ENCODE results near the gene CCDC24. TPM values are rescaled to one million over a fixed set of nuclear protein-coding genes. Genes with fewer than 3 reads are reported as not detected.

Gene CCDC24
- total RNA-seq, 1 donor from 2014 or later = 4.2 TPM

- H3K36me3 ChIP-seq (ENCODE audit: insufficient read depth, low read length) = no peaks in the 10 kb centered on the region
- Mint-ChIP-seq H3K27ac (ENCODE audit: unreplicated experiment) (peak overlapping the region; percentile 73), H3K9me3 (ENCODE audit: unreplicated experiment) (no peaks in the 10 kb centered on the region), H3K36me3 (ENCODE audit: low read depth, unreplicated experiment) (peaks cover 8% of the 10 kb centered on the region), H3K27me3 (ENCODE audit: low read depth, unreplicated experiment) (no peaks in the 10 kb centered on the region), H3K4me1 (ENCODE audit: low read depth, unreplicated experiment) (peaks cover 12% of the 10 kb centered on the region), H3K4me3 (ENCODE audit: unreplicated experiment) (peak overlapping the region; percentile 91)
- no peak for TF ChIP-seq EZH2 (IDR thresholded peaks at IDR 0.05; ENCODE audit: insufficient read depth, low read length)
- no peak for TF ChIP-seq CTCF (IDR thresholded peaks at IDR 0.05; ENCODE audit: insufficient read depth, low read depth, low read length)
- no peak for FAIRE-seq
- H3K79me2 ChIP-seq (ENCODE audit: insufficient read depth, low read length) = peaks cover 33% of the 10 kb centered on the region
- peak overlapping the region; percentile 87 for H3K4me2 ChIP-seq (ENCODE audit: low read length)
- no peaks in the 10 kb centered on the region for H3K27me3 ChIP-seq (ENCODE audit: insufficient read depth, low read length)
- no peak for DNase-seq (ENCODE audit: low read depth)
- peak overlapping the region; percentile 63 for H3K4me3 ChIP-seq (ENCODE audit: insufficient read depth, low read depth, low read length)
- H2AFZ ChIP-seq (ENCODE audit: low read depth, low read length) = peak overlapping the region; percentile 95
- H3K4me1 ChIP-seq (ENCODE audit: insufficient read depth, low read length) = peaks cover 10% of the 10 kb centered on the region
- peak overlapping the region; percentile 99 for H3K27ac ChIP-seq (ENCODE audit: low read depth, low read length)
- H3K9me3 ChIP-seq (ENCODE audit: insufficient read depth, low read depth, low read length) = no peaks in the 10 kb centered on the region
- peak overlapping the region; percentile 96 for H3K9ac ChIP-seq (ENCODE audit: low read length)
- peaks cover 43% of the 10 kb centered on the region for H4K20me1 ChIP-seq (ENCODE audit: insufficient read depth, low read length)
These were observed 44.1 kb upstream of the CCDC24 start for GRCh38 chr1:43947061-43947873.

DNA sequence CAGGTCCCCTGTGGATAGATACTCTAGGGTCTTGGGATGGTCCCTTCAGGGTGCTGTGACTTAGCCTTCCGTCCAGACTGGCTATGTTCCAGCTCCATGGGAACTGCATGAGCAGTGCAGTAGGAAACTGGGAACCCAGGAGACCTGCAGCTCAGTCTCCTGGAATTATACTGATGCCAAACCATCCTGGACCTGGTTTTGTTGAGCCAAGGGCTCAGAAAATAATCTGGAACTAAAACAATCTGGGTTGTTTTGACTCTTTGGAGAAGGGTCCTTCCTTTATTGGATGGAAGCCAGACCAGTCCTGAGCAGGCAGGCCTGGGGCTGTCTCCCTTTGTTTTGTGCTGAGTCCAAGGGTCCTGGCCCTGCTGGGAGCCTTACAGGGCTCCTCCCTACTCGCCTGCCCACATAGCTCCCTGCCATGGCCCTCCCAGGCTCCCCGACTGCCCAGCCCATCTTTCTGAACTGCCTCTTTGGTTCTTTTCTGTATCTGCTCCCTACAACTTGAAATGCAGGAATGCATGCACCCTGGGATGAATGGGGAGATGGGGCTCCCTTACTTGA, 43.4 kb upstream of the CCDC24 start:
- FAIRE-seq (no peak), DNase-seq (ENCODE audit: low read depth) (no peak)
- peak overlapping the region; percentile 91 for H3K4me3 Mint-ChIP-seq (ENCODE audit: unreplicated experiment)
- peaks cover 8% of the 10 kb centered on the region for H3K36me3 Mint-ChIP-seq (ENCODE audit: low read depth, unreplicated experiment)
- H2AFZ ChIP-seq (ENCODE audit: low read depth, low read length) = no peak overlapping the region
- TF ChIP-seq CTCF (IDR thresholded peaks at IDR 0.05; ENCODE audit: insufficient read depth, low read depth, low read length) (no peak), EZH2 (IDR thresholded peaks at IDR 0.05; ENCODE audit: insufficient read depth, low read length) (no peak)
- H3K79me2 ChIP-seq (ENCODE audit: insufficient read depth, low read length) = peaks cover 36% of the 10 kb centered on the region
- peak overlapping the region; percentile 87 for H3K4me2 ChIP-seq (ENCODE audit: low read length)
- H3K9ac ChIP-seq (ENCODE audit: low read length) = peak overlapping the region; percentile 96
- peaks cover 10% of the 10 kb centered on the region for H3K4me1 ChIP-seq (ENCODE audit: insufficient read depth, low read length)
- H3K9me3 Mint-ChIP-seq (ENCODE audit: unreplicated experiment) = no peaks in the 10 kb centered on the region
- no peak overlapping the region for H3K27ac ChIP-seq (ENCODE audit: low read depth, low read length)
- H3K4me1 Mint-ChIP-seq (ENCODE audit: low read depth, unreplicated experiment) = peaks cover 12% of the 10 kb centered on the region
- H3K36me3 ChIP-seq (ENCODE audit: insufficient read depth, low read length) = no peaks in the 10 kb centered on the region
- H3K27me3 ChIP-seq (ENCODE audit: insufficient read depth, low read length) = no peaks in the 10 kb centered on the region
- no peaks in the 10 kb centered on the region for H3K9me3 ChIP-seq (ENCODE audit: insufficient read depth, low read depth, low read length)
- H3K27me3 Mint-ChIP-seq (ENCODE audit: low read depth, unreplicated experiment) = no peaks in the 10 kb centered on the region
- H3K27ac Mint-ChIP-seq (ENCODE audit: unreplicated experiment) = no peak overlapping the region
- H3K4me3 ChIP-seq (ENCODE audit: insufficient read depth, low read depth, low read length) = peak overlapping the region; percentile 63
- H4K20me1 ChIP-seq (ENCODE audit: insufficient read depth, low read length) = peaks cover 47% of the 10 kb centered on the region

- Mint-ChIP-seq H3K36me3 (ENCODE audit: low read depth, unreplicated experiment) (peaks cover 9% of the 10 kb centered on the region), H3K27ac (ENCODE audit: unreplicated experiment) (no peak overlapping the region), H3K9me3 (ENCODE audit: unreplicated experiment) (no peaks in the 10 kb centered on the region), H3K27me3 (ENCODE audit: low read depth, unreplicated experiment) (no peaks in the 10 kb centered on the region), H3K4me3 (ENCODE audit: unreplicated experiment) (no peak overlapping the region), H3K4me1 (ENCODE audit: low read depth, unreplicated experiment) (peaks cover 12% of the 10 kb centered on the region)
- no peak overlapping the region for H3K4me2 ChIP-seq (ENCODE audit: low read length)
- H3K79me2 ChIP-seq (ENCODE audit: insufficient read depth, low read length) = peaks cover 50% of the 10 kb centered on the region
- no peaks in the 10 kb centered on the region for H3K36me3 ChIP-seq (ENCODE audit: insufficient read depth, low read length)
- FAIRE-seq (no peak), DNase-seq (ENCODE audit: low read depth) (no peak)
- H3K9me3 ChIP-seq (ENCODE audit: insufficient read depth, low read depth, low read length) = no peaks in the 10 kb centered on the region
- no peak overlapping the region for H3K9ac ChIP-seq (ENCODE audit: low read length)
- no peak overlapping the region for H3K27ac ChIP-seq (ENCODE audit: low read depth, low read length)
- H4K20me1 ChIP-seq (ENCODE audit: insufficient read depth, low read length) = peaks cover 64% of the 10 kb centered on the region
- no peak overlapping the region for H3K4me3 ChIP-seq (ENCODE audit: insufficient read depth, low read depth, low read length)
- TF ChIP-seq EZH2 (IDR thresholded peaks at IDR 0.05; ENCODE audit: insufficient read depth, low read length) (no peak), CTCF (IDR thresholded peaks at IDR 0.05; ENCODE audit: insufficient read depth, low read depth, low read length) (no peak)
- H3K4me1 ChIP-seq (ENCODE audit: insufficient read depth, low read length) = peaks cover 10% of the 10 kb centered on the region
- H3K27me3 ChIP-seq (ENCODE audit: insufficient read depth, low read length) = no peaks in the 10 kb centered on the region
- no peak overlapping the region for H2AFZ ChIP-seq (ENCODE audit: low read depth, low read length)
These were observed 41.7 kb upstream of the CCDC24 start for GRCh38 chr1:43949678-43950077.
